Measurements from ENCODE around the gene ANP32E. TPM values are rescaled to one million over a fixed set of nuclear protein-coding genes. Genes with fewer than 3 reads are reported as not detected.
A peak's percentile ranks its signal among the peaks of the same experiment; 100 is the strongest.

The ANP32E gene
- total and polyA plus RNA-seq, 9 of the 15 experiments (the other 6 are each of a cell fraction or from before 2014, with no cell fraction given) = 60.4 to 197 (median 104) TPM

GRCh38 chr1:150281221-150281757 lies 45.4 kb upstream of the ANP32E start:
- peak overlapping the region; percentile 88 for H2AFZ ChIP-seq (ENCODE audit: low read depth, low read length)
- H3K27me3 ChIP-seq (ENCODE audit: control insufficient read depth in 2 of 2, insufficient read depth in 2 of 2, low read length in 2 of 2) = no peaks in the 10 kb centered on the region
- intact Hi-C loops (cut with micrococcal nuclease) = loop anchor here (1.0 kb wide), 1 partner anchor 26 kb away; no protein-coding TSS in a partner anchor
- FAIRE-seq = peak; percentile 65
- H3K27ac ChIP-seq (ENCODE audit: extremely low read depth, low read depth, low read length) = peak overlapping the region; percentile 39; the same call in 2 of the 3 replicates
- no peaks in the 10 kb centered on the region for H3K36me3 ChIP-seq (ENCODE audit: control insufficient read depth, insufficient read depth, low read length)
- 25% methylated on average over 15 of the region's 15 CpGs for WGBS (ENCODE audit: insufficient coverage, low coverage, missing lambda C conversion rate)
- peak; percentile 46 to 67 (median 50) for DNase-seq (ENCODE audit: extremely low read depth in 1 of 4, low spot score in 3 of 4)
- H3K4me3 ChIP-seq = no peak overlapping the region
- H3K4me1 ChIP-seq (replicated peaks in 1 of 2; ENCODE audit: control insufficient read depth in 2 of 2, insufficient read depth in 2 of 2, low read length in 2 of 2) = peaks cover 0 to 14% of the 10 kb centered on the region in 2 experiments; a peak in 3 of 5 replicates
- BruUV-seq (replicated peaks) = no TSS peak
- H3K4me2 ChIP-seq (ENCODE audit: insufficient read depth, low read length) = peak overlapping the region; percentile 29; the same call in 1 of the 2 replicates
- H3K9ac ChIP-seq (ENCODE audit: insufficient read depth in 1 of 2, low read depth in 2 of 2, low read length in 2 of 2) = no peak overlapping the region; a peak in 2 of 4 replicates
- H3K79me2 ChIP-seq (ENCODE audit: control insufficient read depth, insufficient read depth, low read length) = no peaks in the 10 kb centered on the region
- CTCF ChIA-PET (ENCODE audit: low intra/inter-chr PET ratio) = interaction anchor here (0.6 to 4.0 kb wide), 3 partner anchors 26 to 95 kb away, joined by 4 to 43 read pairs (median 5); no protein-coding TSS in a partner anchor
- no peaks in the 10 kb centered on the region for H4K20me1 ChIP-seq (replicated peaks; ENCODE audit: control insufficient read depth, insufficient read depth, low read length)
- no peaks in the 10 kb centered on the region for H3K9me1 ChIP-seq (ENCODE audit: control insufficient read depth, insufficient read depth, low read length)
- in situ Hi-C loops (cut with MboI) = no loop called here
- peak; percentile 91 for ATAC-seq
- no peaks in the 10 kb centered on the region for H3K9me3 ChIP-seq (replicated peaks; ENCODE audit: control insufficient read depth, insufficient read depth, low read depth, low read length)
- POLR2A ChIA-PET = interaction anchor here (1.0 kb wide), 1 partner anchor 9 kb away, joined by 3 read pairs; the partner anchor contains the start of gene C1orf54
- TF ChIP-seq SMC3 (conservative IDR thresholded peaks at IDR 0.05; ENCODE audit: insufficient read depth, low read depth, low read length) (peak; percentile 47; the same call in 1 of the 2 replicates), PCBP1 (IDR thresholded peaks at IDR 0.05; ENCODE audit: low read depth, low read length, poor library complexity, severe bottlenecking) (no peak), CC2D1A (IDR thresholded peaks at IDR 0.05) (0 out of 2 replicates have a peak, but pooled peaks have one; percentile 29), RAD21 (CRISPR knock-in tag; conservative IDR thresholded peaks at IDR 0.05 in 1 of 2, IDR thresholded peaks at IDR 0.05 in 1 of 2) (peak; percentile 50 to 72; a peak in 3 of 4 replicates), SIRT6 (IDR thresholded peaks at IDR 0.05; ENCODE audit: low read depth, low read length) (no peak), ELF2 (CRISPR knock-in tag; IDR thresholded peaks at IDR 0.05) (no peak), ZNF384 (IDR thresholded peaks at IDR 0.05; ENCODE audit: low read depth, low read length) (peak; percentile 86), HDAC3 (IDR thresholded peaks at IDR 0.05; ENCODE audit: borderline replicate concordance, partially characterized antibody) (no peak), BCL6 (CRISPR knock-in tag; IDR thresholded peaks at IDR 0.05) (no peak), CBFA2T2 (conservative IDR thresholded peaks at IDR 0.05) (no peak), KAT8 (IDR thresholded peaks at IDR 0.05; ENCODE audit: low read depth) (no peak), CTCFL (IDR thresholded peaks at IDR 0.05; ENCODE audit: borderline replicate concordance, insufficient read depth, low read depth, low read length, poor library complexity, severe bottlenecking) (peak; percentile 78), CREM (IDR thresholded peaks at IDR 0.05; ENCODE audit: low read depth) (peak; percentile 26; the same call in 1 of the 2 replicates), MYBL2 (IDR thresholded peaks at IDR 0.05; ENCODE audit: low read depth) (no peak), MYBL2 (CRISPR knock-in tag; IDR thresholded peaks at IDR 0.05; ENCODE audit: borderline replicate concordance) (no peak)
- TF ChIP-seq, protein P1, sequence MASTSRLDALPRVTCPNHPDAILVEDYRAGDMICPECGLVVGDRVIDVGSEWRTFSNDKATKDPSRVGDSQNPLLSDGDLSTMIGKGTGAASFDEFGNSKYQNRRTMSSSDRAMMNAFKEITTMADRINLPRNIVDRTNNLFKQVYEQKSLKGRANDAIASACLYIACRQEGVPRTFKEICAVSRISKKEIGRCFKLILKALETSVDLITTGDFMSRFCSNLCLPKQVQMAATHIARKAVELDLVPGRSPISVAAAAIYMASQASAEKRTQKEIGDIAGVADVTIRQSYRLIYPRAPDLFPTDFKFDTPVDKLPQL (IDR thresholded peaks at IDR 0.05; ENCODE audit: extremely low read depth, insufficient read length) = no peak
- TF ChIP-seq, protein P2, sequence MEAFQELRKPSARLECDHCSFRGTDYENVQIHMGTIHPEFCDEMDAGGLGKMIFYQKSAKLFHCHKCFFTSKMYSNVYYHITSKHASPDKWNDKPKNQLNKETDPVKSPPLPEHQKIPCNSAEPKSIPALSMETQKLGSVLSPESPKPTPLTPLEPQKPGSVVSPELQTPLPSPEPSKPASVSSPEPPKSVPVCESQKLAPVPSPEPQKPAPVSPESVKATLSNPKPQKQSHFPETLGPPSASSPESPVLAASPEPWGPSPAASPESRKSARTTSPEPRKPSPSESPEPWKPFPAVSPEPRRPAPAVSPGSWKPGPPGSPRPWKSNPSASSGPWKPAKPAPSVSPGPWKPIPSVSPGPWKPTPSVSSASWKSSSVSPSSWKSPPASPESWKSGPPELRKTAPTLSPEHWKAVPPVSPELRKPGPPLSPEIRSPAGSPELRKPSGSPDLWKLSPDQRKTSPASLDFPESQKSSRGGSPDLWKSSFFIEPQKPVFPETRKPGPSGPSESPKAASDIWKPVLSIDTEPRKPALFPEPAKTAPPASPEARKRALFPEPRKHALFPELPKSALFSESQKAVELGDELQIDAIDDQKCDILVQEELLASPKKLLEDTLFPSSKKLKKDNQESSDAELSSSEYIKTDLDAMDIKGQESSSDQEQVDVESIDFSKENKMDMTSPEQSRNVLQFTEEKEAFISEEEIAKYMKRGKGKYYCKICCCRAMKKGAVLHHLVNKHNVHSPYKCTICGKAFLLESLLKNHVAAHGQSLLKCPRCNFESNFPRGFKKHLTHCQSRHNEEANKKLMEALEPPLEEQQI (IDR thresholded peaks at IDR 0.05) = no peak

All from K562 (cell line).